Thymus (tissue), 11 donors: ENCODE results near the gene HOPX. TPM values are rescaled to one million over a fixed set of nuclear protein-coding genes. Genes with fewer than 3 reads are reported as not detected.
A peak's percentile ranks its signal among the peaks of the same experiment; 100 is the strongest.

ENCODE experiments used
- DNase-seq, 9 donors: peaks; one replicate each; pipeline ENCODE4 v3.0.0-alpha.2; 2013; ENCODE audit warnings: low spot score in 9 of 9, low read depth in 6 of 9, missing footprints in 1 of 9
- H3K27ac ChIP-seq, 2 donors: one replicate each; pipeline ENCODE4 v1.5.1; 2013; ENCODE audit warnings: control low read depth in 1 of 2, low read depth in 1 of 2, low read length in 1 of 2, mild to moderate bottlenecking in 1 of 2, moderate library complexity in 1 of 2
- H3K27me3 ChIP-seq, 2 donors: one replicate each; pipeline ENCODE4 v1.5.1; 2013; ENCODE audit warnings: low read length in 1 of 2; ENCODE audit not compliant: control insufficient read depth in 2 of 2, insufficient read depth in 1 of 2
- H3K36me3 ChIP-seq, 2 donors: one replicate each; pipeline ENCODE4 v1.5.1; 2013; ENCODE audit warnings: low read length in 1 of 2, mild to moderate bottlenecking in 1 of 2, moderate library complexity in 1 of 2; ENCODE audit not compliant: control insufficient read depth in 2 of 2, insufficient read depth in 2 of 2
- H3K4me1 ChIP-seq, 2 donors: one replicate each; pipeline ENCODE4 v1.5.1; 2013; ENCODE audit warnings: low read length in 2 of 2; ENCODE audit not compliant: control insufficient read depth in 2 of 2, insufficient read depth in 2 of 2
- H3K4me3 ChIP-seq, 2 donors: one replicate each; pipeline ENCODE4 v1.5.1; 2013; ENCODE audit warnings: low read length in 2 of 2, control low read depth in 1 of 2, mild to moderate bottlenecking in 1 of 2
- H3K9me3 ChIP-seq, 2 donors: one replicate each; pipeline ENCODE4 v1.5.1; 2013; ENCODE audit warnings: low read length in 1 of 2, mild to moderate bottlenecking in 1 of 2; ENCODE audit not compliant: control insufficient read depth in 2 of 2, insufficient read depth in 1 of 2
- WGBS: extraction: QIAGEN DNeasy Blood & Tissue Kit; methylation state at CpG from one replicate; pipeline ENCODE4 v1.1.7; 2013; 5-methylcytosine and 5-hydroxymethylcytosine counted together
- polyA plus RNA-seq: library from polyadenylated mRNA; stranded (reverse); fragments of 200-250 nt; gene quantifications from one replicate; pipeline ENCODE4 v1.2.3, GENCODE V29; 2013
- total RNA-seq: library from RNA; stranded (reverse); fragments of 120-200 nt; gene quantifications from one replicate; pipeline ENCODE4 v1.2.4, GENCODE V29; 2013
- donor health status: healthy.

Gene HOPX
- total and polyA plus RNA-seq, 2 donors = 5.9 to 99.6 TPM

DNA sequence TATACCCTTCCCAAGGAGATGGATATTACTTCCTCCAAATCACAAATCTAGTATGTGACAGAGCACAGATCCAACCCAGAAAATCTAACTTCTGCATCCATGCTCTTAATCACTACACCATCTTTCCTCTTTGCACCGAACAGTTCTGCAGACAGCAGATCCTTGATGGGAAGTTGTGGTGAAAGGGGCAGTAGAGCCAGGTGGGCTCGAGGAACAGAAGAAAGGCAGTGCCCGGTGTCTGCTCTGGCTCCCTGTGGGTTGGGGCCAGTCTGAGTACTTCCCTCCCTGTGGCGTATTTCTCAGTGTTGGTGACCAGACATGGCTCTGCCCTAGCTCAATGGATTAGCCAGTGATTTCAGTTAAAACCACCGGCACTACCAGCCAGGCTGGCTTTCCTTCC lies 15.3 kb downstream of the HOPX start:
- Histone ChIP-seq H3K4me3 (no peak overlapping the region), H3K9me3 (peaks cover 0 to 3% of the 10 kb centered on the region in 2 donors), H3K27me3 (no peaks in the 10 kb centered on the region), H3K36me3 (no peaks in the 10 kb centered on the region), H3K27ac (no peak overlapping the region), H3K4me1 (no peaks in the 10 kb centered on the region)
- no peak for DNase-seq
- 11% methylated on average over 5 of the region's 5 CpGs for WGBS

DNA sequence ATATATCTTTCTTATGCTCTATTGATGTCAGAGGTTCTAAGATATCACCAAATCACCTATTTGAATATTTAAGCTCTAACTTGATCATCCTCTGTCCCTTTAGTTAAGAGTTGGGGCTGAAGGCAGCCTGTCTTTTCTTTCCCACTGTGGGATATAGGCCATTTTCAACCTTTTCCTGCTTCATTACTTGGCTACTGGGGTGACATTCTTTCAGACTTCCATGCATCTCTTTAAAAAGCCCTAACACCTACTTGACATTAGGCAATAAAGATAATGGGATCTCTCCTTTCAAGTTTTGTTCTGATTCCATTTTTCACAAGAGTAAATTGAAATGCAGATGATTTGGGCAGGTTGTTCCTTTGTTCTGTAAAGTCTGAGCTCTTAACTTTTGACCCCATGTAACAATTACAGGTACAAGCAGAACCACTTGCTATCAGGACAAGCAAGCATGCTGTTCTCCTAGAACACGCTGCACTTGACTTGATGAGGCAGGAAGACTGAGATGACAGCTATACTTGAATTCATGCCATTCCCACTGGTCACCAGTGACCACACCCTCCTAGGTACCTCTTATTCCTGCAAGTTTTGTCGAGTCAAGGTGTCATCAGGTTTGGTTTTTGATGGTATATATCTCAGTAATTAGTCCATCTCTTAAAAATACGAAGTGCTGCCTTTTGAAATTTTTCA lies 18.2 kb downstream of the HOPX start:
- no peaks in the 10 kb centered on the region for H3K36me3 ChIP-seq
- 96% methylated on average over 3 of the region's 3 CpGs for WGBS
- peaks cover 0 to 8% of the 10 kb centered on the region in 2 donors for H3K27me3 ChIP-seq
- no peak overlapping the region for H3K27ac ChIP-seq
- no peaks in the 10 kb centered on the region for H3K9me3 ChIP-seq
- no peak overlapping the region for H3K4me3 ChIP-seq
- no peaks in the 10 kb centered on the region for H3K4me1 ChIP-seq
- DNase-seq = no peak

DNA sequence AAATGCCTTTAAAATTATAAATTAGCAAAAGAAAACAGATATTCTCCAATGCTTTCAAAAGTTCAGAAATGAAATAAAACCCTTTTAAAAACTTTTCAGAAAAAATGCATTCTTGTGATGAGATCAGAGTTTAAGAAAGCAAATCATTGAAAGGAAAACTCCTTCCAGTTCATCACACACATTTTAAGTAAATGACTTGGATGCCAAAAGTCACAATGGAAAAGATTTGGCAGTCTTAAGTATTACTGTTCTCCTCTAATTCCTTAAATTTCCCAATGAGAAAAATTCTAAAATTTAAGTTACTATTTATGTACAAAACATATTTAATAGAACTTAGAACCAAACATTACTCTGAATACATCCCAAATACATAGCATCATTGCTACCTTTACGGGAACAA lies 21.1 kb downstream of the HOPX start:
- WGBS = 96% methylated on average over 1 of the region's 1 CpG
- Histone ChIP-seq H3K9me3 (no peaks in the 10 kb centered on the region), H3K4me1 (peaks cover 13 to 16% of the 10 kb centered on the region in 2 donors), H3K27me3 (peaks cover 17 to 38% of the 10 kb centered on the region in 2 donors), H3K27ac (no peak overlapping the region), H3K36me3 (no peaks in the 10 kb centered on the region), H3K4me3 (no peak overlapping the region)
- DNase-seq = no peak

DNA sequence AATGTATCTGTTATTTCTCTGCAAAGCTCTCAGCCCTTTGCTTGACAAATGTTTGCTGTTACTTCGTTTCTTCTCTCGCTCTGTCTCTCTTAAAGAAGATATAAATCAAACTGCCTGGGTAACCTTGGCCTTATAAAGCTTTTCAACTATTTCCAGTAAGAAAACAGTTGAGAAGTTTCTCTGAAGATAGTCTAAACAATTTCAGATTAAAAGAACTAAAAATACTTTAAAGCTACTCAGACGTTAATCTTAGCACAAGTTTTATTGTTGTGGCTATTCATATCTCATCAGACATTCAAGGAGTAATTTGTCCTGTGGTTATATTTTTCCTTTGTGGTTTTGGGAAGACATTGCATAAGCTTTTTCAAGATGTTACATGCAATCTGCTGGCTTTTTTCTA lies 22.6 kb downstream of the HOPX start:
- Histone ChIP-seq H3K9me3 (no peaks in the 10 kb centered on the region), H3K4me1 (peaks cover 13 to 29% of the 10 kb centered on the region in 2 donors), H3K27ac (no peak overlapping the region), H3K27me3 (peaks cover 26 to 52% of the 10 kb centered on the region in 2 donors), H3K36me3 (no peaks in the 10 kb centered on the region), H3K4me3 (no peak overlapping the region)
- 13% methylated on average over 3 of the region's 3 CpGs for WGBS
- DNase-seq = no peak

DNA sequence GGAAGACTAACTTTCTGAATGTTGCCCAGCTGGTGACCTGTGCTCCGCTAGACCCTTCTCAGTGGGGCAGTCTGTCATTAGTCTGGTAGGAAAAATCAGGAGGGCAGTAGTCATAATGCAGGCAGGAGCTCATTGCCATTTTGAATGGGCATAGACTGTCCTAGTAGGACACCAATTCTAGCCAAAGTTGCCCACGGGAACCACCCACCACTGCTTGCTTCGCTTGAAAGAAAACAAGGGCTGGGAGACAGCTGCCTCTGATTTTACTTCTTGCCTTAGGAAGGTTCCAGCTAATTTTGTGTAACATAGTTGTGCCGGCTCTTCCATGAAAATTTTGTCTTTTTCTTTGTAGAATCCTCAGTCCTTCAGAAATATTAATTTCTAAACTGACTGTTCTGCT lies 23.3 kb downstream of the HOPX start:
- H3K27ac ChIP-seq = no peak overlapping the region
- H3K4me1 ChIP-seq = peaks cover 13 to 32% of the 10 kb centered on the region in 2 donors
- H3K9me3 ChIP-seq = no peaks in the 10 kb centered on the region
- DNase-seq = no peak
- no peaks in the 10 kb centered on the region for H3K36me3 ChIP-seq
- 92% methylated on average over 4 of the region's 4 CpGs for WGBS
- H3K27me3 ChIP-seq = peaks cover 26 to 54% of the 10 kb centered on the region in 2 donors
- no peak overlapping the region for H3K4me3 ChIP-seq

DNA sequence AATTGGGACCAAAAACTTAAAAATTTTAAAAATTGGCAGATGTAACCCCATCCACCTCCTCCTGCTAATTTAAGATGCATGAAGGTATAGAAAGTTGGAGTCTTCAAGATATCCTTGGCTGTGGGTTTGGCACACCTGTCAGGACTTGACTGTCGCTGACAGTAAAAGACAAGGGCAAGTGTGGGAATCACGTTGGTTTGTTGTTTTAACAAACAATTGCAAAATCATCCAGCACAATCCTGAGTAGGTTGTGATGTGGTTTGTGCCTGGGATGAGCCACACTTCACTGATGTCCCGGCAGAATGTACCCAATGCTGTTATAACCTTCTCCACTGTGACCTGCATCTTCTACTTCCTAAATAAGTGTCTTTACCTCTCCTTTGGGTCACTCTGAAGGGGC lies 24.0 kb downstream of the HOPX start:
- WGBS = 69% methylated on average over 3 of the region's 3 CpGs
- H3K27ac ChIP-seq = no peak overlapping the region
- DNase-seq = no peak
- H3K27me3 ChIP-seq = peaks cover 26 to 54% of the 10 kb centered on the region in 2 donors
- H3K36me3 ChIP-seq = no peaks in the 10 kb centered on the region
- H3K4me1 ChIP-seq = peaks cover 13 to 32% of the 10 kb centered on the region in 2 donors
- H3K9me3 ChIP-seq = no peaks in the 10 kb centered on the region
- no peak overlapping the region for H3K4me3 ChIP-seq

DNA sequence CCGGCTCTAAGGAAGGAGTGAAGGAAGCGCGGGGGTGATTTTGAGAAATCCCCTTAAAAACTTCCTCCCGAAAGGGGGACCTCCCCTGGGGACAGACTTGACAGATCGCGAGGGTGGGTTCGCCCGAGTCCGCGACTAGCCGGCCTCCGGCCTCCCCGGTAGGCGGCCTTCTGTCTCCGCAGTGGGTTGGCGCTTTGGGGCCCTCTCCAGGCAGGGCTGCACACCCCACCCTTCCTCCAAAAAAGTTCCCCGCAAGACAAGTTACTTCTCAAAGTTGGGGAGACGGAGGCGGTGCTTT lies 24.8 kb downstream of the HOPX start:
- Histone ChIP-seq H3K4me3 (peak overlapping the region; percentile 35 to 51), H3K9me3 (no peaks in the 10 kb centered on the region), H3K27me3 (peaks cover 26 to 54% of the 10 kb centered on the region in 2 donors), H3K36me3 (no peaks in the 10 kb centered on the region), H3K4me1 (peaks cover 13 to 32% of the 10 kb centered on the region in 2 donors), H3K27ac (peak overlapping the region in 1 of 2 donors; percentile 13)
- 2% methylated on average over 19 of the region's 19 CpGs for whole genome bisulfite sequencing
- DNase-seq = no peak

DNA sequence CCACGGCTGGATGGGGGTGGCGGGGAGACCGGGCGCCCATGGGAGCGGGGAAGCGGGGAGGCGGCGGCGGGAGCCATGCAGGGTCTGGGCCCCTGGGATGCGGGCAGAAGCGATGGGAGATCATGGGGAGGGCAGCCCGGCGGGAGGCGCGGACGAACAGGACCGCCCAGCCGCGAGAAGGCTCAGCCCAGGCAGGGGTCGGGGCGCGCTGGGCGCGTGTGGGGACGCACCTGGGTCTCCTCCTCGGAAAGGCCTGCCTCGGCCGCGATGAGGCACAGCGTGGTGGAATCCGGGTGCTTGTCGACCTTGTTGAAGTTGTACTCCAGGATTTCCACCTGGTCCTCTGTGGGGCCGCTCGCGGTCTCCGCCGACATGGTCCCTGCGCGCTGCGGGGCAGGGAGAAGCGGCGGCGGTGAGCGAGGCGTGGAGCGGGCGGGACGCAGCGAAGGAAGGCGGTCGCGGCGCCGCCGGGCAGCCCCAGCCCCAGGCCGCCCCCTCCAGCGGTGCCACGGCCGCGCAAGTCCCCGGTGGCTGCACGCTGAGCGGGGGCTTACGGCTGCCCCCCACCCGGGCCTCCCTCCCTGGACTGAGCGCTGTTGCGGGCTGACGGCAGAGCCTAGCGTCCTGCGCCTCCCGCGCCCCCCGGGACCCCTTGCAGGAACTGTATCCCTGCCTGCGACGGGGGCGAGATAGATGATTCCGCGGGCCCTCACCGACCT lies 25.3 kb downstream of the HOPX start:
- H3K27ac ChIP-seq = peak overlapping the region in 1 of 2 donors; percentile 13
- H3K27me3 ChIP-seq = peaks cover 26 to 54% of the 10 kb centered on the region in 2 donors

DNA sequence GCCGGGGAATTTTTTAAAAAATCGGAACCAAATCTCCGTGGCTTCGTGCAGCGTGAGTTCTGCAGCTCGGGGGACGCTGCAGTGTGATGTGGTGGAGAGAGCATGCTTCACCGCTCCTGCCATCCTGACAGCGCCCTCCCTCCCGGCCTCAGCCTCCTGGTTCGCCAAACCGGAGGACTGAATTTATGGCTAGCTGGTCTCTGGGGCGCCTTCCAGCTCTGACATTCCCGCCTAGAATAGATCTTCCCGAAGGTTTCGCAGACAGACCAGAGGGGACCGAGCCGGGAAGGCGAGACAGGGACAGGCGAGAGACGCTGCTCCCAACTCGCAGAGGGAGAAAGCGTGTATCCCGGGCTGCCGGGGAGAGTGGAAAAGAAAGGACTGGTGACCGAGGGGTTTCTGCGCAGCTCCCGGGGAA lies 25.9 kb downstream of the HOPX start:
- no peak overlapping the region for H3K27ac ChIP-seq
- peaks cover 13 to 32% of the 10 kb centered on the region in 2 donors for H3K4me1 ChIP-seq
- H3K36me3 ChIP-seq = no peaks in the 10 kb centered on the region
- H3K9me3 ChIP-seq = no peaks in the 10 kb centered on the region
- WGBS = 3% methylated on average over 28 of the region's 28 CpGs
- peak overlapping the region; percentile 23 to 51 for H3K4me3 ChIP-seq
- DNase-seq = no peak
- peaks cover 26 to 54% of the 10 kb centered on the region in 2 donors for H3K27me3 ChIP-seq

More for the DNA sequence above, 25.3 kb downstream of the HOPX start:
- Histone ChIP-seq H3K4me1 (peaks cover 13 to 32% of the 10 kb centered on the region in 2 donors), H3K9me3 (no peaks in the 10 kb centered on the region), H3K4me3 (peak overlapping the region; percentile 35 to 51), H3K36me3 (no peaks in the 10 kb centered on the region)
- under 1% methylated on average over 79 of the region's 79 CpGs for WGBS
- DNase-seq = no peak
